DND-41 (cell line): ENCODE measurements around the gene NELFB.
A peak's percentile ranks its signal among the peaks of the same experiment; 100 is the strongest.

Experiments used
- EZH2 ChIP-seq: IDR thresholded peaks from 3 replicates; pipeline ENCODE4 v1.6.1; 2012; ENCODE audit warnings: borderline replicate concordance, low read depth, mild to moderate bottlenecking, moderate library complexity, low read length, inconsistent platforms; ENCODE audit not compliant: severe bottlenecking
- TF ChIP-seq, protein P1 (sequence below): IDR thresholded peaks from 2 replicates; pipeline ENCODE4 v1.5.1; 2012; ENCODE audit warnings: borderline replicate concordance, low read length, moderate library complexity, mild to moderate bottlenecking; ENCODE audit not compliant: poor library complexity, severe bottlenecking; ENCODE audit errors: extremely low read depth

GRCh38 chr9:137294681-137295237 lies 39.6 kb downstream of the NELFB start:
- TF ChIP-seq, protein P1, sequence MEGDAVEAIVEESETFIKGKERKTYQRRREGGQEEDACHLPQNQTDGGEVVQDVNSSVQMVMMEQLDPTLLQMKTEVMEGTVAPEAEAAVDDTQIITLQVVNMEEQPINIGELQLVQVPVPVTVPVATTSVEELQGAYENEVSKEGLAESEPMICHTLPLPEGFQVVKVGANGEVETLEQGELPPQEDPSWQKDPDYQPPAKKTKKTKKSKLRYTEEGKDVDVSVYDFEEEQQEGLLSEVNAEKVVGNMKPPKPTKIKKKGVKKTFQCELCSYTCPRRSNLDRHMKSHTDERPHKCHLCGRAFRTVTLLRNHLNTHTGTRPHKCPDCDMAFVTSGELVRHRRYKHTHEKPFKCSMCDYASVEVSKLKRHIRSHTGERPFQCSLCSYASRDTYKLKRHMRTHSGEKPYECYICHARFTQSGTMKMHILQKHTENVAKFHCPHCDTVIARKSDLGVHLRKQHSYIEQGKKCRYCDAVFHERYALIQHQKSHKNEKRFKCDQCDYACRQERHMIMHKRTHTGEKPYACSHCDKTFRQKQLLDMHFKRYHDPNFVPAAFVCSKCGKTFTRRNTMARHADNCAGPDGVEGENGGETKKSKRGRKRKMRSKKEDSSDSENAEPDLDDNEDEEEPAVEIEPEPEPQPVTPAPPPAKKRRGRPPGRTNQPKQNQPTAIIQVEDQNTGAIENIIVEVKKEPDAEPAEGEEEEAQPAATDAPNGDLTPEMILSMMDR, result peak; percentile 19
- no peak for TF ChIP-seq EZH2
